ENCODE data around the gene MROH8.

Gene MROH8

DNA sequence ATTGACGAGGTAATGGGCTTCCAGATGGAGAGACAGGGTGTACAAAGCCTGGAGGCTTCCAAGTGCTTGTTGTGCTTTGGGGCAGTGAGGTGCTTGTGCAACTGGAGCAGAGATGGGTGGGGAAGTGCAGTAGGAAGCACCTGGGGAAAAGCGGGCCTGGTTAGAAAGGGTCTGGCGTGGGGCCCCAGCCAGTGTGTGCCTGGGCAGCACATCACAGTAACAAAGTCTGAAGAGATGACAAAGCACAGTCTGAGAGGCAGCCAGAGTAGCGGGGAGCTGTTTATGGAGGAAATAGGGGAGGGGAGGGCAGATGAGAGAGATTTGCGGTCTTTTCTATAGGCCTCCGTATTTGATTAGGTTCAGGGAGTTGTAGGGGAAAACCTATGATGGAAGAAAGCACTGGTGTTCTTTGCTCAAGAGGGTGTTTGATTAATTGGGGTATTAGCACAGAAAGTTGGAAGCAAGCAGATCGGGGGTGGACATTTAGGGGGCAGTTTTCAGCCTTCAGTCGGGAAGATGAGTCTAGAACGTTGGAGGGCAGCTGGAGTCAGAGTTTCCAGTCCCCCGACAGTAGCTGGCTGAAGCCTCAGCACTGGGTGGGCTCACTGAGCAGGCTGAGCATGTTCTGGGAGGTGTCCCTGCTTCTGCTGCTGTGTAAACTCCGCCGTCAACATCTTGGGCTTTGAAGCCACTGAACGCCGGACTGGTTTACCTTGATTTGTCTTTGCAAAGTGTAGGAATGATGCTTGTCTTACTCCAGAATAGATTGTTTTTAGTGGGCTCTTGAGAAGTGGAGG, 15.5 kb upstream of the MROH8 start:
- Histone ChIP-seq H3K9ac (ENCODE audit: low read length) (no peak overlapping the region), H3K9me3 (ENCODE audit: control insufficient read depth, low read length) (no peaks in the 10 kb centered on the region), H3K4me3 (ENCODE audit: low read length) (no peak overlapping the region), H3K4me1 (ENCODE audit: control insufficient read depth, insufficient read depth, low read length) (peaks cover 9% of the 10 kb centered on the region), H3K27me3 (replicated peaks; ENCODE audit: control insufficient read depth, insufficient read depth, low read length) (no peaks in the 10 kb centered on the region), H3K36me3 (ENCODE audit: control insufficient read depth, insufficient read depth, low read length, severe bottlenecking) (peaks cover 36% of the 10 kb centered on the region)
- no peak for DNase-seq (ENCODE audit: low read depth)

DNA sequence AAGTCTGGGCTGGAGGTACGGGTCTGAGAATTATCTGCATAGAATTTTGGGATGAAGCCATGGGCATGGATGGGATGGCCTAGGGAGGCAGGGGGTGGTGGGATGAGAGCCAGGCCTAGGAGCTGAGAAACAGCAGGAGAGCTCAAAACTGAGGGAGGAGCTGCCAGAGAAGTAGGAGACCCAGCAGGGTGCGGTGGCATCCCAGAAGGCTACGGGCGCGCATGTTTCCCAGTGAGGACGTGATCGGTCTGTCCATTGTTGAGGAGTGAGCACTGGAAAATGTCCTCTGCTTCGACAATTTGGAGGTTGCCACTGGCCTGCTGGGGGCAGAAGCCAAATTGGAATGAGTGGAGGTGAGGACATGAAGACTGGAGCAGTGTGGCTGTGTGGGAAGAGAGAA, 14.5 kb upstream of the MROH8 start:
- peaks cover 35% of the 10 kb centered on the region for H3K36me3 ChIP-seq (ENCODE audit: control insufficient read depth, insufficient read depth, low read length, severe bottlenecking)
- H3K27me3 ChIP-seq (replicated peaks; ENCODE audit: control insufficient read depth, insufficient read depth, low read length), result no peaks in the 10 kb centered on the region
- H3K4me1 ChIP-seq (ENCODE audit: control insufficient read depth, insufficient read depth, low read length), result peaks cover 9% of the 10 kb centered on the region
- no peaks in the 10 kb centered on the region for H3K9me3 ChIP-seq (ENCODE audit: control insufficient read depth, low read length)
- H3K9ac ChIP-seq (ENCODE audit: low read length), result no peak overlapping the region
- no peak for DNase-seq (ENCODE audit: low read depth)
- no peak overlapping the region for H3K4me3 ChIP-seq (ENCODE audit: low read length)

DNA sequence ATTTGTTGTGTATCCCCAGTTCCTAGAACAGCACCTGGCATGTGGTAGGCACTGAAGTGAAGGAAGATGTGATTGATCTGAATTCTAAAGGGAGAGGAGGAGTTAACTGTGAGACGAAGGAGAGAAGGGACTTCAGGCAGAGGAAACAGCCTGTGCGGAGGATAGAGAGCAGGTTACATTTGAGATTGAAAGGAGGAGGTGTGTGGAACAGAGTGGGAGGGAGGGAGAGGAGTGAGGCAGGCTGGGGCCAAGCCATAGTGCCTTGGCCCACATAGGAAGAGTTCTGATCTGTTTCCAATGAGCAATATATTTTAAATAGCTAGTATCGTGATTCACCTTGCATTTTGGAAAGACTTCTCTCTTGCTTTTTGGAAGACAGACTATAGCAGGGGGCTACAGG, 13.9 kb upstream of the MROH8 start:
- Histone ChIP-seq H3K36me3 (ENCODE audit: control insufficient read depth, insufficient read depth, low read length, severe bottlenecking) (peaks cover 35% of the 10 kb centered on the region), H3K9ac (ENCODE audit: low read length) (no peak overlapping the region), H3K4me1 (ENCODE audit: control insufficient read depth, insufficient read depth, low read length) (peaks cover 9% of the 10 kb centered on the region), H3K27me3 (replicated peaks; ENCODE audit: control insufficient read depth, insufficient read depth, low read length) (no peaks in the 10 kb centered on the region), H3K9me3 (ENCODE audit: control insufficient read depth, low read length) (no peaks in the 10 kb centered on the region), H3K4me3 (ENCODE audit: low read length) (no peak overlapping the region)
- DNase-seq (ENCODE audit: low read depth), result no peak

DNA sequence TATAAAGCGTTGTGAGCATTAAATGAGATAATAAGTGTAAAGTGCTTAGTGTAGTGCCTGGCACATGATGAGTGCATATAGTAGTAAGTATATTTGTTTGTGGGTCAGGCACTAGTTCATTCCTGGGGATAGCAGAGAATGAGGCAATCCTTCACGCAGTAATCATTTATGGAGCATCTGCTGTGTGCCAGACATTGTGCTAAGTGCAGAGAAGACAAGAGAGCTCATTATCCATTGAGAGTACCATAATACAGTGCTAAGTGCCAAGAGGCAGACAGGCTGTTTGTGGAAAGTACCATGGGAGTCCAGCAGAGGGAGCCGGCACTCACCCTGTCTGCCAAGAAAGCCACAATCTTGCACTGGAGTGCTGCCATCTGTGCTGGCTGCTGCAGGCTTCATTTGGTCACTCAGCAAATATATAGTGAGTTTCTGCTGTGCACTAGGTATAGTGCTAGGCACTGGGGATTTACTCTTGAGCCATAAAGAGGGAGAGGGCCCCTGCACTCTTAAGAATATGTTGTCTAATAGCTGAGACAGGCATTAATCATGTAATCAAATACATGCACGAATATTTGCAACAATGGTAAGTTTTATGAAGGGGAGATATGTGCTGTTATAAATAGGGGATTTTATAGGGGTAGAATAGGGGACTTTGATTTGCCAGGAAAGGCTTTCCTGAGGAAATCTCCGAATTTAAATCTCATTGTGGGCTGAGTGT, 12.9 kb upstream of the MROH8 start:
- Histone ChIP-seq H3K9ac (ENCODE audit: low read length) (no peak overlapping the region), H3K36me3 (ENCODE audit: control insufficient read depth, insufficient read depth, low read length, severe bottlenecking) (peaks cover 41% of the 10 kb centered on the region), H3K4me3 (ENCODE audit: low read length) (no peak overlapping the region), H3K4me1 (ENCODE audit: control insufficient read depth, insufficient read depth, low read length) (peaks cover 9% of the 10 kb centered on the region), H3K27me3 (replicated peaks; ENCODE audit: control insufficient read depth, insufficient read depth, low read length) (no peaks in the 10 kb centered on the region), H3K9me3 (ENCODE audit: control insufficient read depth, low read length) (no peaks in the 10 kb centered on the region)
- DNase-seq (ENCODE audit: low read depth), result peak; percentile 92

DNA sequence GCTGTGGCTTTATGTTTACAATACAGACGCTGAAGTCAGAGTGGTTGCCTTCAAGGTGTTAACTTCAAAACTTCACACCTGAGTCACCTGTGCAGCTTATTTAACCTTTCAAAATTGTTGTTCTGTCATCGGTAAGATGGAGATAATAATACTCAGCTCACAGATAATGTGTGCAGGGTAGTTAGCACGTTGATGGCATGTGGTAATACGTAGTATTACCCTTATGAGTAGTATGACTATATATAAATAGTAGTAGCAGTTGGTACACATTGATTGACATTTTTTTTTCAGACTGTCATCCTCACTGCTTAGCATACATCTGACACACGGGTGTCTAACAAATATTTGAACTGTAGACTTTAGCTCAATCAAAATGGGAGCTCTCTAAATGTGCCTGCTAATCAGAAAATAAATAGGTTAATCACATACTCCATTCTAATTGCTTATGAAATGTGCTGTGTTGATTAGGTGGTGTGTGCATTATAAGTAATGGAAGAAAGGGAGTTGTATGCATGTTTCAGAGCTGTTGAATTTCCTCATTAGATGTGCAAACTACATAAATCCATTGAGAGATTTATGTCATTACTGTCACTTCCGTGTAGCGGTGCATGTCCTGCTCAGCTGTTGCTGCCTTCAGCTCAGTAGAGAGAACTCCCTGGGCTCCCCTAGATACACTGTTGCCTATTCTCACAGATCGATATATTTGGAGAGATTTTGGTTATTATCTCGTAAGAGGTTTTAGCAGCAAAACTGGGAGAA, 11.2 kb upstream of the MROH8 start:
- Histone ChIP-seq H3K4me1 (ENCODE audit: control insufficient read depth, insufficient read depth, low read length) (peaks cover 9% of the 10 kb centered on the region), H3K27me3 (replicated peaks; ENCODE audit: control insufficient read depth, insufficient read depth, low read length) (no peaks in the 10 kb centered on the region), H3K4me3 (ENCODE audit: low read length) (no peak overlapping the region), H3K9me3 (ENCODE audit: control insufficient read depth, low read length) (no peaks in the 10 kb centered on the region), H3K9ac (ENCODE audit: low read length) (no peak overlapping the region), H3K36me3 (ENCODE audit: control insufficient read depth, insufficient read depth, low read length, severe bottlenecking) (peaks cover 51% of the 10 kb centered on the region)
- no peak for DNase-seq (ENCODE audit: low read depth)

- Histone ChIP-seq H3K4me1 (ENCODE audit: control insufficient read depth, insufficient read depth, low read length) (peaks cover 9% of the 10 kb centered on the region), H3K4me3 (ENCODE audit: low read length) (no peak overlapping the region), H3K27me3 (replicated peaks; ENCODE audit: control insufficient read depth, insufficient read depth, low read length) (no peaks in the 10 kb centered on the region), H3K36me3 (ENCODE audit: control insufficient read depth, insufficient read depth, low read length, severe bottlenecking) (peaks cover 61% of the 10 kb centered on the region), H3K9ac (ENCODE audit: low read length) (no peak overlapping the region), H3K9me3 (ENCODE audit: control insufficient read depth, low read length) (no peaks in the 10 kb centered on the region)
- DNase-seq (ENCODE audit: low read depth), result no peak
Observed at GRCh38 chr20:37189416-37190016, 10.2 kb upstream of the MROH8 start.

GRCh38 chr20:37188787-37189186, 9.4 kb upstream of the MROH8 start:
- Histone ChIP-seq H3K4me3 (ENCODE audit: low read length) (no peak overlapping the region), H3K9me3 (ENCODE audit: control insufficient read depth, low read length) (no peaks in the 10 kb centered on the region), H3K36me3 (ENCODE audit: control insufficient read depth, insufficient read depth, low read length, severe bottlenecking) (peaks cover 69% of the 10 kb centered on the region), H3K4me1 (ENCODE audit: control insufficient read depth, insufficient read depth, low read length) (peaks cover 9% of the 10 kb centered on the region), H3K9ac (ENCODE audit: low read length) (no peak overlapping the region), H3K27me3 (replicated peaks; ENCODE audit: control insufficient read depth, insufficient read depth, low read length) (no peaks in the 10 kb centered on the region)
- no peak for DNase-seq (ENCODE audit: low read depth)

DNA sequence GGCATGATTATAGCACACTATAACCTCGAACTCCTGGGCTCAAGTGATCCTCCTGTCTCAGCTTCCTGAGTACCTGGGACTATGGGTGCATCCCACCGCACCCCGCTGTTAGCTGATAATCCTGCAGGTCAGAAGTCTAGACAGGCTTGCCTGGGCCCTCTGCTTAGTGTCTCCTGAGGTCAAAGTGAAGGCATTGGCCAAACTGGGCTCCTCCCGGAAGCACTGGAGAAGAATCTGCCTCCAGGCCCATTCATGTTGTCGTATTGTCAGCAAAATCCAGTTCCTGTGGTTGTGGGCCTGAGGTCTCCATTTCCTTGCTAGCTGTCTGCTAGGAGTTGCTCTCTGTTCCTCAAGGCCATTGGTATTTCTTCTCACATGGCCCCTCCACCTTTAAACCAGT, 6.3 kb upstream of the MROH8 start:
- Histone ChIP-seq H3K27me3 (replicated peaks; ENCODE audit: control insufficient read depth, insufficient read depth, low read length) (no peaks in the 10 kb centered on the region), H3K4me3 (ENCODE audit: low read length) (no peak overlapping the region), H3K9ac (ENCODE audit: low read length) (no peak overlapping the region), H3K36me3 (ENCODE audit: control insufficient read depth, insufficient read depth, low read length, severe bottlenecking) (peaks cover 67% of the 10 kb centered on the region), H3K9me3 (ENCODE audit: control insufficient read depth, low read length) (no peaks in the 10 kb centered on the region), H3K4me1 (ENCODE audit: control insufficient read depth, insufficient read depth, low read length) (peaks cover 8% of the 10 kb centered on the region)
- no peak for DNase-seq (ENCODE audit: low read depth)

DNA sequence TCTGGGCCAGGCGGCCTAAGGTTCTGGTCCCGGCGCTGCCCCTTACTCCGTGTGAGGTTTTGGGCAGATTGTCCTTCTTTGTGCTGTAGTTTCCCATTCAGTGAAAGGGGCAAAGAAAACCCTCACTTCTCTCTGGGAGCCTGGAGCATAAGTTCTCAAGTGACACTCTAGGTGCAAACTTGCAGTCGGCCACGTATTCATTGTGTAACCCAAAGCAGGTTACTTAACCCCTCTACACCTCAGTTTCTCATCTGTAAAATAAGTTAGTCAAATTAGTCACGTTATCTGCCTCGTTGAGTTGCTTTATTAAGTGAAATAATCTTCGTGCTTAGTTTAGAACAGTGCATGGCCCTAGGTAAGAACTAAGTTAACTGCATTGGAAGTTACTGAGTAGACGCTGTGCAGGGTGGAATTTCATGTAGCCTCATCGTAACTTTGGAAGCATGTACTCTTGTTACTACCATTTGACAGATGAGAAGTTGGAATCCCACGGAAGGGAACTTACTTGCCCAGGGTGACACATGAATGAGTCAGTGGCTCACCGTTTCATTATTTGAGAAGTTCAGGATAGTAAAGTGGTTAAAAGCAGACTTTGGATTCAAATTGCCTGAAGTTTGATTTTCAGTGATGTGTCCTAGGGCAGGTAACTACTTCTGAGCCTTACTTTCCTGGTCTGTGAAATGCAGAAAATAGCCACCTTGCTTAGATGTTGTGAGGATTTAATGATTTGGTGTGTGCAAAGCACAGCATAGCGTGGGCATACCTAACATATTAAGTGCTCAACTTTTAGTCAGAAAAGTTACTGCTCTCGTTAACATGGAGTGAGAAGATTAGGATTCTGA, 556 bp upstream of the MROH8 start:
- H3K27me3 ChIP-seq (replicated peaks; ENCODE audit: control insufficient read depth, insufficient read depth, low read length), result no peaks in the 10 kb centered on the region
- H3K9me3 ChIP-seq (ENCODE audit: control insufficient read depth, low read length), result no peaks in the 10 kb centered on the region
- peak overlapping the region; percentile 100 for H3K9ac ChIP-seq (ENCODE audit: low read length)
- peak overlapping the region; percentile 86 for H3K4me3 ChIP-seq (ENCODE audit: low read length)
- peaks cover 17% of the 10 kb centered on the region for H3K36me3 ChIP-seq (ENCODE audit: control insufficient read depth, insufficient read depth, low read length, severe bottlenecking)
- DNase-seq (ENCODE audit: low read depth), result peak; percentile 68
- peaks cover 23% of the 10 kb centered on the region for H3K4me1 ChIP-seq (ENCODE audit: control insufficient read depth, insufficient read depth, low read length)

- Histone ChIP-seq H3K9me3 (ENCODE audit: control insufficient read depth, low read length) (no peaks in the 10 kb centered on the region), H3K36me3 (ENCODE audit: control insufficient read depth, insufficient read depth, low read length, severe bottlenecking) (peaks cover 3% of the 10 kb centered on the region), H3K4me3 (ENCODE audit: low read length) (no peak overlapping the region), H3K4me1 (ENCODE audit: control insufficient read depth, insufficient read depth, low read length) (peaks cover 5% of the 10 kb centered on the region), H3K27me3 (replicated peaks; ENCODE audit: control insufficient read depth, insufficient read depth, low read length) (no peaks in the 10 kb centered on the region), H3K9ac (ENCODE audit: low read length) (no peak overlapping the region)
- no peak for DNase-seq (ENCODE audit: low read depth)
Observed at GRCh38 chr20:37172836-37173235, 6.5 kb downstream of the MROH8 start.
